T-helper 17 cell (primary cell): Measurements from ENCODE around the gene LEP. TPM values are rescaled to one million over a fixed set of nuclear protein-coding genes. Genes with fewer than 3 reads are reported as not detected.
"Not testable (repeated sequence)": the region's sequence is repeated elsewhere in the genome, so short reads cannot be mapped to it uniquely, and the experiment has no call there.

Experiments
- ATAC-seq: fragments of 150-1000 bp; cut with Tn5 transposase; 2 replicates; pipeline ENCODE4 v1.10.0; 2021; ENCODE audit warnings: mild to moderate bottlenecking, moderate library complexity
- DNase-seq, 3 donors: peaks; one replicate each; pipeline versions ENCODE4 v3.0.0 to v3.0.0-alpha.2; 2020 to 2021
- H3K9me3 ChIP-seq: one replicate; pipeline ENCODE4 v1.7.0; 2013; ENCODE audit warnings: low read length, mild to moderate bottlenecking; ENCODE audit not compliant: control insufficient read depth, poor library complexity, severe bottlenecking
- H3K27ac Mint-ChIP-seq: one replicate; pipeline ENCODE4 v1.8.0; 2022; ENCODE audit warnings: mild to moderate bottlenecking, moderate library complexity, mixed read lengths
- H3K27me3 Mint-ChIP-seq: one replicate; pipeline ENCODE4 v1.8.0; 2022; ENCODE audit warnings: mixed read lengths
- H3K36me3 Mint-ChIP-seq: one replicate; pipeline ENCODE4 v1.8.0; 2022; ENCODE audit warnings: low read depth, mixed read lengths
- H3K4me1 Mint-ChIP-seq: one replicate; pipeline ENCODE4 v1.8.0; 2022; ENCODE audit warnings: mild to moderate bottlenecking, mixed read lengths
- H3K4me3 Mint-ChIP-seq: one replicate; pipeline ENCODE4 v1.8.0; 2022; ENCODE audit warnings: mild to moderate bottlenecking, moderate library complexity, mixed read lengths
- total RNA-seq, 4 donors: library from RNA in 2 of 4; stranded (reverse) in 2 of 4; gene quantifications; one replicate each; pipeline ENCODE4 v1.2.3 and lab custom pipeline; 2022 to 2026

The LEP gene
- total RNA-seq, 2 donors from 2014 or later: not detected

DNA sequence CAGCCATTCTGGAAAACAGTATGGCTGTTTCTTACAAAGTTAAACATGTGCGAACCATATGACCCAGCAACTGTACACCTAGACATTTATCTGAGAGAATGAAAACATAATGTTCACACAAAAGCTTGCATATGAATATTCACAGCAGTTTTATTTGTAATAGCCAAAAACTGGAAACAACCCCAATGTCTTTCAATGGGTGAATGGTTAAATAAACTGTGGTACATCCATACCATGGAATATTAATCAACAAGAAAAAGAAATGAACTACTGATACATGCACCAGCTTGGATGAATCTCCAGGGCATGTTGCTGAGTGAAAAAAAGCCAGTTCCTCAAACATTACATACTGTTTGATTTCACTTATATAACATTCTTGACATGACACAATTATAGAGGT is 37.3 kb downstream of the LEP start:
- DNase-seq (no peak), ATAC-seq (no peak)
- H3K4me3 Mint-ChIP-seq: no peak overlapping the region
- H3K36me3 Mint-ChIP-seq: peaks cover 4% of the 10 kb centered on the region
- no peaks in the 10 kb centered on the region for H3K9me3 ChIP-seq
- peak overlapping the region; percentile 1 for H3K27ac Mint-ChIP-seq
- peaks cover 7% of the 10 kb centered on the region for H3K27me3 Mint-ChIP-seq
- H3K4me1 Mint-ChIP-seq: peaks cover 2% of the 10 kb centered on the region

- H3K27me3 Mint-ChIP-seq: peaks cover 7% of the 10 kb centered on the region
- no peak for ATAC-seq
- H3K4me3 Mint-ChIP-seq: no peak overlapping the region
- no peaks in the 10 kb centered on the region for H3K9me3 ChIP-seq
- DNase-seq: no peak
- peaks cover 4% of the 10 kb centered on the region for H3K36me3 Mint-ChIP-seq
- no peak overlapping the region for H3K27ac Mint-ChIP-seq
- peaks cover 2% of the 10 kb centered on the region for H3K4me1 Mint-ChIP-seq
Observed at GRCh38 chr7:128279124-128279713, 38.1 kb downstream of the LEP start.

GRCh38 chr7:128280451-128280850 is 39.4 kb downstream of the LEP start:
- H3K4me3 Mint-ChIP-seq, ATAC-seq, H3K36me3 Mint-ChIP-seq, H3K27ac Mint-ChIP-seq, H3K4me1 Mint-ChIP-seq, H3K9me3 ChIP-seq, H3K27me3 Mint-ChIP-seq, DNase-seq: not testable (repeated sequence)

- H3K27ac Mint-ChIP-seq: no peak overlapping the region
- no peaks in the 10 kb centered on the region for H3K9me3 ChIP-seq
- no peak for DNase-seq
- no peak for ATAC-seq
- H3K4me1 Mint-ChIP-seq: no peaks in the 10 kb centered on the region
- peaks cover 4% of the 10 kb centered on the region for H3K36me3 Mint-ChIP-seq
- H3K4me3 Mint-ChIP-seq: no peak overlapping the region
- no peaks in the 10 kb centered on the region for H3K27me3 Mint-ChIP-seq
Observed at GRCh38 chr7:128281605-128282380, 40.7 kb downstream of the LEP start.

GRCh38 chr7:128284102-128284501 is 43.0 kb downstream of the LEP start:
- H3K9me3 ChIP-seq: no peaks in the 10 kb centered on the region
- ATAC-seq: no peak
- Mint-ChIP-seq H3K4me3 (no peak overlapping the region), H3K27me3 (no peaks in the 10 kb centered on the region), H3K27ac (no peak overlapping the region), H3K4me1 (no peaks in the 10 kb centered on the region), H3K36me3 (peaks cover 7% of the 10 kb centered on the region)
- DNase-seq: no peak

DNA sequence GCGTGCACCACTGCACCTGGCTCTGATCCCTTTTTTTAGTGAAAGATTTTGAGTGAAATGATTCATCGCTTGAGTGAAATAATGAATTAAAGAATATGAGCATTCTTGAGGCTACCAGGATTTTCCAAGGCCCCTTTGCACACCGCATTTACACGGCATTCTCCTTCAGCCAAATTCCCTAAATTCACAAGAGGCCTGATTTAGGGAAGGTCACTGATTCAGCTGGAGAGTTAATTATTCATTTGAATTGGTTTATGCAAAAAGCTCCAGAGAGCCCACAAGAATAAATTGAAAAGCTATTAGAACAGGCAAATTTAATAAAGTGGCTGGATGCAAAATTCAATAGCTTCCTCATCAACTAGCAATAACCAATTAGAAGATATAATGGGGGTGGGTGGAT is 46.5 kb downstream of the LEP start:
- Mint-ChIP-seq H3K27me3 (no peaks in the 10 kb centered on the region), H3K36me3 (peaks cover 3% of the 10 kb centered on the region), H3K27ac (no peak overlapping the region), H3K4me3 (no peak overlapping the region), H3K4me1 (no peaks in the 10 kb centered on the region)
- H3K9me3 ChIP-seq: no peaks in the 10 kb centered on the region
- ATAC-seq: no peak
- DNase-seq: no peak

DNA sequence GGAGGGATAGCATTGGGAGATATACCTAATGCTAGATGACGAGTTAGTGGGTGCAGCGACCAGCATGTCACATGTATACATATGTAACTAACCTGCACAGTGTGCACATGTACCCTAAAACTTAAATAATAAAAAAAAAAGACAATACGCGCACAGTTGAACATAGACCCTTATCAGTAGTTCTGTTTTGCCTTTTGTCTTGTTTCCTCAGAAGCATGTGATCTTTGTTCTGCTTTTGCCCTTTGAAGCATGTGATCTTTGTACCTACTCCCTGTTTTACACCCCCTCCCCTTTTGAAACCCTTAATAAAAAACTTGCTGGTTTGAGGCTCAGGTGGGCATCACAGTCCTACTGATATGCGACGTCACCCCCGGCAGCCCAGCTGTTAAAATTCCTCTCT is 56.9 kb downstream of the LEP start:
- not testable (repeated sequence) for ATAC-seq, H3K4me1 Mint-ChIP-seq, H3K36me3 Mint-ChIP-seq, H3K27me3 Mint-ChIP-seq, DNase-seq, H3K4me3 Mint-ChIP-seq, H3K9me3 ChIP-seq, H3K27ac Mint-ChIP-seq

DNA sequence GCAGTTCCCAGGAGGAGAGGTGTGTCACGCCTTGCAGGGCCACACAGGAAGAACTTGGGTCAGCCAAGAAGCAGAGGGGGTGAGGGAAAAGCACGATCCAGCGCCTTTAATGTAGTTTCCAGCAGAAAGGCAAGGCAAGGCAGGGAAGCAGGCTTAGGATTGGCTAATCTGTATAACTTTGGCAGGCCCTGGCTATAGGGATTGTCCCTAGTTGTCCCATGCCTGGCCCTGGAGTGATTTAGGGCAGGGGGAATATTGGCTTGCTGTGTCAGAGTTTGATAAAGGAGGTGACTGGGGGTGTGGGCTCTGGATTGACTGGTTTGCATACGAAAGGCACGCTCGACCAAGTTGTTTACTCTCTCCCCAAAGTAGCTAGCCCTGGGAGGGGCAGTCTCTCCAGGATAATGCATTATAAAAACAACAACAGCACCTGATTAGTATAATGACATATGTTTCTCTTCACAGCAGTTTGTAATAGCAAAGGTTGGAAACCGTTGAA is 58.1 kb downstream of the LEP start:
- H3K9me3 ChIP-seq: no peaks in the 10 kb centered on the region
- no peaks in the 10 kb centered on the region for H3K27me3 Mint-ChIP-seq
- H3K4me3 Mint-ChIP-seq: no peak overlapping the region
- peaks cover 2% of the 10 kb centered on the region for H3K4me1 Mint-ChIP-seq
- ATAC-seq (no peak), DNase-seq (no peak)
- H3K27ac Mint-ChIP-seq: no peak overlapping the region
- no peaks in the 10 kb centered on the region for H3K36me3 Mint-ChIP-seq

GRCh38 chr7:128302139-128302538 is 61.1 kb downstream of the LEP start:
- DNase-seq (no peak), ATAC-seq (no peak)
- no peaks in the 10 kb centered on the region for H3K9me3 ChIP-seq
- H3K4me3 Mint-ChIP-seq: no peak overlapping the region
- no peaks in the 10 kb centered on the region for H3K27me3 Mint-ChIP-seq
- peaks cover 6% of the 10 kb centered on the region for H3K36me3 Mint-ChIP-seq
- H3K4me1 Mint-ChIP-seq: peaks cover 6% of the 10 kb centered on the region
- H3K27ac Mint-ChIP-seq: no peak overlapping the region

DNA sequence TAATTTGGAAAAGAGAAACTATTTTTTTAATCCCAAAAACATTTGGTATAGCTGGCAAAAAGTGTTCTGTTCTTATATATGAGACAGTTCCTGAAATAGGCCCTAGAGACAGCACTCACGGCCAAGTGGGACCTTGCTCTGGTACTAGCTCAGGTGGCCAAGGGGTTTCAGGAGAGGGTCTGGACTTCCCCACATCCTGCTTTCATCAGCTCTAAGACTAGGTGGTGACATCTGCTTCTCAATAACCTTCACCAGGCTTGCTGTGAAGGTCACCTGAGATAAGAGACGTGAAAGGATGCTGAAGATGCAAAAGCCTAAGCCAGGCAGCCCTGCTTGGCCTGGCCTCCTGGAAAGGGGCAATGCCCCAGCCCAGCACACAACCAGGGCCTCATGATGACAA is 62.1 kb downstream of the LEP start:
- H3K27me3 Mint-ChIP-seq: no peaks in the 10 kb centered on the region
- H3K4me1 Mint-ChIP-seq: peaks cover 6% of the 10 kb centered on the region
- no peak for ATAC-seq
- DNase-seq: no peak
- H3K36me3 Mint-ChIP-seq: peaks cover 6% of the 10 kb centered on the region
- no peaks in the 10 kb centered on the region for H3K9me3 ChIP-seq
- H3K27ac Mint-ChIP-seq: peak overlapping the region; percentile 14
- no peak overlapping the region for H3K4me3 Mint-ChIP-seq

- ATAC-seq: no peak
- no peaks in the 10 kb centered on the region for H3K9me3 ChIP-seq
- H3K27me3 Mint-ChIP-seq: no peaks in the 10 kb centered on the region
- peaks cover 6% of the 10 kb centered on the region for H3K36me3 Mint-ChIP-seq
- H3K4me1 Mint-ChIP-seq: peaks cover 6% of the 10 kb centered on the region
- no peak for DNase-seq
- H3K27ac Mint-ChIP-seq: no peak overlapping the region
- H3K4me3 Mint-ChIP-seq: no peak overlapping the region
Observed at GRCh38 chr7:128303643-128304042, 62.6 kb downstream of the LEP start.

GRCh38 chr7:128304212-128304611 is 63.1 kb downstream of the LEP start:
- peaks cover 9% of the 10 kb centered on the region for H3K36me3 Mint-ChIP-seq
- no peak for ATAC-seq
- no peaks in the 10 kb centered on the region for H3K27me3 Mint-ChIP-seq
- H3K4me3 Mint-ChIP-seq: no peak overlapping the region
- no peaks in the 10 kb centered on the region for H3K9me3 ChIP-seq
- H3K27ac Mint-ChIP-seq: no peak overlapping the region
- DNase-seq: no peak
- H3K4me1 Mint-ChIP-seq: peaks cover 6% of the 10 kb centered on the region

GRCh38 chr7:128307061-128307460 is 66.0 kb downstream of the LEP start:
- ATAC-seq (no peak), DNase-seq (no peak)
- no peak overlapping the region for H3K27ac Mint-ChIP-seq
- H3K4me1 Mint-ChIP-seq: peaks cover 6% of the 10 kb centered on the region
- peaks cover 12% of the 10 kb centered on the region for H3K36me3 Mint-ChIP-seq
- H3K9me3 ChIP-seq: no peaks in the 10 kb centered on the region
- H3K27me3 Mint-ChIP-seq: no peaks in the 10 kb centered on the region
- no peak overlapping the region for H3K4me3 Mint-ChIP-seq
